Parathyroid adenoma (tissue), 2 donors: ENCODE results near the gene JMJD4.
A peak's percentile ranks its signal among the peaks of the same experiment; 100 is the strongest.

Source experiments
- H2AFZ ChIP-seq: fragments of 300-600 bp; sonication (generic); one replicate; pipeline ENCODE4 v1.7.0; 2017; ENCODE audit warnings: antibody characterized with exemption, mild to moderate bottlenecking
- H3K27ac ChIP-seq: fragments of 300-600 bp; sonication (generic); one replicate; pipeline ENCODE4 v1.7.0; 2017
- H3K27me3 ChIP-seq: fragments of 300-600 bp; sonication (generic); one replicate; pipeline ENCODE4 v1.7.0; 2017; ENCODE audit warnings: low read length; ENCODE audit not compliant: control insufficient read depth, insufficient read depth
- H3K36me3 ChIP-seq: fragments of 300-600 bp; sonication (generic); one replicate; pipeline ENCODE4 v1.7.0; 2017; ENCODE audit warnings: low read length; ENCODE audit not compliant: control insufficient read depth, insufficient read depth
- H3K4me1 ChIP-seq: fragments of 300-600 bp; sonication (generic); one replicate; pipeline ENCODE4 v1.7.0; 2017; ENCODE audit warnings: control low read depth
- H3K4me2 ChIP-seq: fragments of 300-600 bp; sonication (generic); one replicate; pipeline ENCODE4 v1.7.0; 2017; ENCODE audit warnings: low read length
- H3K4me3 ChIP-seq: fragments of 300-600 bp; sonication (generic); one replicate; pipeline ENCODE4 v1.7.0; 2017; ENCODE audit warnings: low read depth, low read length
- H3K79me2 ChIP-seq: fragments of 300-600 bp; sonication (generic); one replicate; pipeline ENCODE4 v1.7.0; 2017; ENCODE audit warnings: control low read depth
- H3K9ac ChIP-seq: fragments of 300-600 bp; sonication (generic); one replicate; pipeline ENCODE4 v1.7.0; 2017; ENCODE audit warnings: mild to moderate bottlenecking
- H3K9me3 ChIP-seq: fragments of 300-600 bp; sonication (generic); one replicate; pipeline ENCODE4 v1.7.0; 2017; ENCODE audit warnings: low read length; ENCODE audit not compliant: control insufficient read depth
- TF ChIP-seq, protein P1 (sequence below): fragments of 300-600 bp; sonication (generic); IDR thresholded peaks from one replicate; pipeline ENCODE4 v1.7.0; 2017; ENCODE audit warnings: antibody characterized with exemption, mild to moderate bottlenecking
- donor health status: primary hyperparathyroidism.

Gene JMJD4

DNA sequence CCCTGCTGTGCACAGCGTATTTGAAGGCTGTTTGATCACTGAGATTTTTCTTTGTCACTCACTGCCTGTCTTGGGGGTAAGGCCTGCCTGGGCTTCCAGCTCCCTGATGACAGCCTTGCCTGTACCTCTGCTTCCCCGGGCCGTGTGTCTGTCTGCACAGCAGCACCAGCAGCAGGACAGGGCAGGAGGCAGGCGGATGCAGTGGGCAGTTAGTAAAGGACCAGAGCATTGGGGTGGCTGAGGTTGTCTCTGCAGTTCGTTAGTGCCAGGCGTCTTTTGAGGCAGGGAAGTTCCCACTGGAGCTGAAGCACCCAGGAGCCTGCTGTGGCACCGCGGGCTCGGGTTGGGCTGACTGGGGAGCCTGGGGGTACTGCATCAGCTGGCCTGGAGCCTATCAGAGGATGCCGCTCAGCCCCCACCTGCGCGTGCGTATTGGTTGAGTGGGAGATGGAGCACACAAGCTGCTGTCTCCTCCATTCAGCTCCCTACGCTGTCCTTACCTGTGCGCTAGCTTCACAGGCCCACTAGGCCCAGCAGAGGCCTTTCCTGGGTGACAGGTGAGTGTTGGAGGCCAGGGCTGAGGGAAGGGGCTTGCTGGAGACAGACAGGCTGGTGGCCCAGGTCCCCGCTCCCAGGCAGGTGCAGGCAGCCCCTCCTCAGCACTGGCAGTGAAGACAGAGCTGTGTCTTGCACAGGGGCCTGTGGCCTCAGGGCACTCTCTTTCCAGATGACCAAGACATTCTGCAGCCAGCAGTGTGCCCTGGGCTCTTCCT, 28.3 kb upstream of the JMJD4 start:
- H3K27me3 ChIP-seq = no peaks in the 10 kb centered on the region
- TF ChIP-seq, protein P1, sequence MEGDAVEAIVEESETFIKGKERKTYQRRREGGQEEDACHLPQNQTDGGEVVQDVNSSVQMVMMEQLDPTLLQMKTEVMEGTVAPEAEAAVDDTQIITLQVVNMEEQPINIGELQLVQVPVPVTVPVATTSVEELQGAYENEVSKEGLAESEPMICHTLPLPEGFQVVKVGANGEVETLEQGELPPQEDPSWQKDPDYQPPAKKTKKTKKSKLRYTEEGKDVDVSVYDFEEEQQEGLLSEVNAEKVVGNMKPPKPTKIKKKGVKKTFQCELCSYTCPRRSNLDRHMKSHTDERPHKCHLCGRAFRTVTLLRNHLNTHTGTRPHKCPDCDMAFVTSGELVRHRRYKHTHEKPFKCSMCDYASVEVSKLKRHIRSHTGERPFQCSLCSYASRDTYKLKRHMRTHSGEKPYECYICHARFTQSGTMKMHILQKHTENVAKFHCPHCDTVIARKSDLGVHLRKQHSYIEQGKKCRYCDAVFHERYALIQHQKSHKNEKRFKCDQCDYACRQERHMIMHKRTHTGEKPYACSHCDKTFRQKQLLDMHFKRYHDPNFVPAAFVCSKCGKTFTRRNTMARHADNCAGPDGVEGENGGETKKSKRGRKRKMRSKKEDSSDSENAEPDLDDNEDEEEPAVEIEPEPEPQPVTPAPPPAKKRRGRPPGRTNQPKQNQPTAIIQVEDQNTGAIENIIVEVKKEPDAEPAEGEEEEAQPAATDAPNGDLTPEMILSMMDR = no peak
- no peaks in the 10 kb centered on the region for H3K9me3 ChIP-seq
- peaks cover 3% of the 10 kb centered on the region for H3K79me2 ChIP-seq
- no peak overlapping the region for H3K9ac ChIP-seq
- no peak overlapping the region for H3K4me2 ChIP-seq
- H3K4me3 ChIP-seq = no peak overlapping the region
- no peaks in the 10 kb centered on the region for H3K4me1 ChIP-seq
- H2AFZ ChIP-seq = no peak overlapping the region
- H3K27ac ChIP-seq = no peak overlapping the region
- no peaks in the 10 kb centered on the region for H3K36me3 ChIP-seq

DNA sequence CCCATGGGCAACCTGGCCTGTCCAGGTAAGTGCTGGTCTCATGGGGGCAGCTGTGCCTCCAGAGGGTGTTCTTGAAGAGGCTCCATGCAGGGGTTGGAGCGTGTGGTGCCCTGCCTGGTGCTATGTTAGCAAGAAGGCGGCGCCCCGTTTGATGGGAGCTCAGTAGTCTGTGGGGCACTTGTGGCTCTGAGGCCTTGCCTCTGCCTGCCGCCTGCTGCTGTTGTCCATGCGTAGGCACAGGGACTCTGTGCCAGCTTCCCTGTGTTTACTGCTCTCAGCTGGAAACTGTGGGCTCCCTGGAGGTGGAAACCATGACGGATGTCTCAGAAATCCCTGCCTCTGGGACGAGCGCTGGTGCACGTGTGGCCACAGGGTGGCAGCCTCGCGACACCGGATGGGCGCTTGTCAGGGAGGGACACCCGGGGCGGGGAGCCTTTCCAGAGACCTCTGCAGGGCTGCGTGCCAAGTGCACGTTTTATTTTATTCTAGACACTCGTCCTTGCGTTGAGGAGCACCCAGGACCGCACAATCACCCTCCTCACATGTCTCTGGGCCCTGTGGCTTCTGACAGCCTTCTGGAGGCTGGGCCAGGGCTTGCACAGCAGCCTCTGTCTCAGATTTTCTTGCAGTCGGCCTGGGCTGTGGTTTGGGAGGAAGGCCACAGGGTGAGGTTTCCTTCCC, 27.3 kb upstream of the JMJD4 start:
- H3K27ac ChIP-seq = no peak overlapping the region
- H3K4me2 ChIP-seq = no peak overlapping the region
- TF ChIP-seq, protein P1 = peak; percentile 81
- H2AFZ ChIP-seq = no peak overlapping the region
- H3K4me3 ChIP-seq = no peak overlapping the region
- H3K36me3 ChIP-seq = no peaks in the 10 kb centered on the region
- no peaks in the 10 kb centered on the region for H3K27me3 ChIP-seq
- H3K9me3 ChIP-seq = no peaks in the 10 kb centered on the region
- no peaks in the 10 kb centered on the region for H3K4me1 ChIP-seq
- H3K9ac ChIP-seq = no peak overlapping the region
- peaks cover 3% of the 10 kb centered on the region for H3K79me2 ChIP-seq

DNA sequence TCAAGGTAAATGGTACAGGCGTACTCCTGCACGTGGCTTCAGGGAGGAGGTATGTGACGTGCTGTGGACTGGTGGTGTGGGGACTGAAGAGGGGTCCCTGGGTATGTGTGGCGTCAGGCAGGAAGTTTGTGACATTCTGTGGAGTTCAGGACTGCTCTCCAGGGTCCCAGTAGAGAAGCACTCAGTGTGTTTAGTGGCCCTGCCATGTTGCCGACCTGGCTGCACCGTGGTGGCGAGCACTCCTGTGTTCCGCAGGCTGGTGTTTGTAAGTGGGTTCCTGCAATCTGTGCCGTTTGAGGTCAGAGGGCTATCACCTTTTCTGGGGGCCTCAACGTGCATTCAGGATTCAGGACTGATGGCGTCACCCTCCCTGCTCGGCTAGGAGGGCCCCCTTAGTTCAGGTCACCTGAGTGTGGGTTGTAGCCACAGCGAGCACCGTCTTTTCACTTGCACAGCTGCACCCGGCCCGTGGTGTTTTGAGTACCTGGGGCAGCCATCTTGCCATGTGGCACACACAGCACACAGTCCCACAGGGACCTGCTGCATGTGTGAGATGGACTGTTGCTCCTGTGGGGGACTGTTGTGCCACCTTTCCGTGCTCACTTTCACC, 26.6 kb upstream of the JMJD4 start:
- H3K4me1 ChIP-seq = no peaks in the 10 kb centered on the region
- no peaks in the 10 kb centered on the region for H3K36me3 ChIP-seq
- H3K4me3 ChIP-seq = no peak overlapping the region
- no peaks in the 10 kb centered on the region for H3K27me3 ChIP-seq
- H3K79me2 ChIP-seq = peaks cover 3% of the 10 kb centered on the region
- no peak overlapping the region for H3K9ac ChIP-seq
- H2AFZ ChIP-seq = no peak overlapping the region
- no peaks in the 10 kb centered on the region for H3K9me3 ChIP-seq
- no peak overlapping the region for H3K4me2 ChIP-seq
- TF ChIP-seq, protein P1 = no peak
- no peak overlapping the region for H3K27ac ChIP-seq

DNA sequence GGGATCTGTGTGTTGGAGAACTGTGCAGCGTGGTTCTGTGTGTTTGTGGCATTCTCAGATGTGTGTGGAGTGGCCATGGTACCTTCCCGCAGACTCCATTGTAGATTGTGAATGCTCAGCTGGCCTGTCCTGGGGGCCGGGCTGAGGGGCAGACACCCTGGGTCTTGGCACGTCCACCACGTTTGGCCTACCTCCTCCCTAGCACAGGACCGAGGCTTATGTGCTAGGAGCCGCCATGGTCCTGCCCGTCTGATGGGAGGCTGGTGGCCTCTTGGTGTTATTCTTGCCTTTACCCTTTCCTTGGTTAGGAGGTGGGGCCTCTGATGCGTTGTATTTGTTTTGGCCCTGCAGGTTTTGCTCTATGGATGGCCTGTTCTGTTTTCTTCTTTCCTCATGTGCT, 25.3 kb upstream of the JMJD4 start:
- H3K9me3 ChIP-seq = no peaks in the 10 kb centered on the region
- H3K4me3 ChIP-seq = no peak overlapping the region
- no peaks in the 10 kb centered on the region for H3K36me3 ChIP-seq
- H3K4me1 ChIP-seq = no peaks in the 10 kb centered on the region
- H3K79me2 ChIP-seq = peaks cover 3% of the 10 kb centered on the region
- no peak overlapping the region for H3K27ac ChIP-seq
- no peaks in the 10 kb centered on the region for H3K27me3 ChIP-seq
- TF ChIP-seq, protein P1 = no peak
- H3K9ac ChIP-seq = no peak overlapping the region
- H3K4me2 ChIP-seq = no peak overlapping the region
- no peak overlapping the region for H2AFZ ChIP-seq
